HL-60 (cell line): ENCODE measurements around the gene CDC25C.

Experiments
- CTCF ChIP-seq: IDR thresholded peaks from one replicate; pipeline ENCODE4 v1.5.1; 2011; ENCODE audit warnings: low read length, control low read depth, inconsistent platforms; ENCODE audit not compliant: insufficient read depth
- GABPA ChIP-seq: IDR thresholded peaks from 2 replicates; pipeline ENCODE4 v1.6.1; 2012; ENCODE audit warnings: low read depth
- POLR2AphosphoS5 ChIP-seq: IDR thresholded peaks from 2 replicates; pipeline ENCODE4 v1.6.1; 2012; ENCODE audit warnings: low read depth
- SPI1 ChIP-seq: IDR thresholded peaks from 2 replicates; pipeline ENCODE4 v1.6.1; 2012; ENCODE audit warnings: low read depth, mild to moderate bottlenecking, borderline replicate concordance

GRCh38 chr5:138241688-138242571 is 89.7 kb downstream of the CDC25C start:
- TF ChIP-seq CTCF (no peak), POLR2AphosphoS5 (no peak), SPI1 (no peak), GABPA (no peak)
